Inflammatory macrophage treated with lipopolysaccharide for 1 hour (primary cell): ENCODE measurements around the gene ELFN1.
A peak's percentile ranks its signal among the peaks of the same experiment; 100 is the strongest.

Experiments
- DNase-seq, 2 donors: peaks; one replicate each; pipeline ENCODE4 v3.0.0-alpha.2; 2020 to 2022

Gene ELFN1

GRCh38 chr7:1745576-1746490, 75.8 kb downstream of the ELFN1 start:
- no peak for DNase-seq

GRCh38 chr7:1746491-1746975, 76.5 kb downstream of the ELFN1 start:
- no peak for DNase-seq

- no peak for DNase-seq
These were observed 77.1 kb downstream of the ELFN1 start for GRCh38 chr7:1747004-1747801.

DNA sequence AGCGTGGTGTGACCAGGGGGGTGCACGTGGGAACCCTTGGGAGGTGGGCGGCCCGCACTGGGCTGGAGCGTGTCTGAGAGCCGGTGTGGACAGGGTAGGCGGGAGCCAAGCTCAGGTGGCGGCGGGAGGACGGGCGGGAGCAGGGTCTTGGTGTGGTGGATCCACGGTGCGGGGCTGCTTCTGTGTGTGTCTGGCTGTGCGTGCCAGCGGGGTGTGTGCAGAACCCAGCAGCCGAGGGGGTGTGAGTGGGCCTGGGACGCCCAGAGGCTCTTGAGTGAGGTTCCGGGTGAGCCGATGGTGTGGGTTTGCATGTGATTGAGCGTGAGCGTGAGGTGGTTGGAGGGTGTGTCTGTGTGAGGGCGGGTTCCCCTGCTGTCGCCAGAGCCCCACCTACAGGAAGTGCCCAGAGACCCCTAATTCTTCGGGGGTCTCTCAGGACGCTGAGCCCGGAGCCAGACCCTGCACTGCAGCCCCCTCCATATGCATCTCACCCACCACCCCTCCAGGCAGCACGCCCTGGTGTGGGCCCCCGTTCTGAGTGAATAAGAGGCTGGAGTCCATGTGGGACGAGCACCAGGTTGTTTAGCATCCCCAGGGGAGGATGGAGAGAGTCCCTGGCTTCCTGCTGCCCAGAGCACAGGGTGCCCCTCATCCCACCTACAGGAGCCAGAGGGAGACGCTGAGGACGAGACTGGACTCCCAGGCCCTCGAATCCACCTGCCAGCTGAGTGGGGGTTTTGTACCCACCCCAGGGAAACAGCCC, 78.2 kb downstream of the ELFN1 start:
- DNase-seq = no peak

DNA sequence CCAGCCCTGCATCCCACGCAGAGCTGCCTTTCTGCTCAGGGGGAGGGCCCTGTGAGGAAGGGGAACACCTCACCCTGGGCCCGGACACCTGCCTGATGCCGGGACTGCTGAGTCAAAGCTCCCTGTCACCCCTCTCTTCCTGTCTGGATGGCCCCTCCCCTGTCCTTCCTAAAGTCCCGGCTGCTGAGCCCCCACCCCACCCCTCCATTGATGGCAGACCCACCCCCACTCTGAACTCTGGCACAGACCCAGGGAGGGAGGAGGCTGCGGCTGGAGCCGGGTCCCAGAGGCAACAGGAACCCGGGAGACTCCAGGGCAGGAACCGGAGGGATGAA, 78.7 kb downstream of the ELFN1 start:
- no peak for DNase-seq

- DNase-seq = no peak
These were observed 79.3 kb downstream of the ELFN1 start for GRCh38 chr7:1749351-1749863.

DNA sequence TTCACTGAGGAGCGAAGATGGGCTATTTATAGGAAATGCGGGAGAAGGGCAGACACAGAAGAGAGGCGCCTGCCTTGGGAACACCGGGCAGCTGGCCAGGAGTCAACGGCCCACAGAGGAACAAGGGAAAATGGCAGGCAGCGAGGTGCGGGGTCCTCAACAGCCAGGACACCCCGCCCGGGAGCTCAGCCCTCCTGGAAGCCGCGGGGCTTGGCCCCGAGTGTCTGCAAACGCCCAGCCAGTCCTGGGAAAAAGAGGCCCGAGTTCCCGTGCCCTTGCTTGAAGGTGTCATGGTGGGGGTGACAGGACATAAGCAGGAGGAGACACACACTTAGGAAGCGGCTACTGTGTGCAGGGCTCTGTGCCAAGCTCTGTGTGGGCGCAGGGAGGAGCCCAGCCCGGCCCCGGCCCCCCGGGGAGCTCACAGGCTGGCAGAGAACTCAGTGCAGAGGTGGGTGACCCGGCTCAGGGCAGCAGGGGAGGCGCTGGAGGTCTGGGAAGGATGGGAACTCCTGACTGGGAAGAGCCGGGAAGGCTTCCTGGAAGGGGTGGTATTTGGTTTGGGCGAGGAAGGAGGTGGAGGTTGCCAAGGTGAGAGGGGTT, 79.9 kb downstream of the ELFN1 start:
- DNase-seq = no peak

- DNase-seq = no peak
These were observed 80.5 kb downstream of the ELFN1 start for GRCh38 chr7:1750541-1751021.

DNA sequence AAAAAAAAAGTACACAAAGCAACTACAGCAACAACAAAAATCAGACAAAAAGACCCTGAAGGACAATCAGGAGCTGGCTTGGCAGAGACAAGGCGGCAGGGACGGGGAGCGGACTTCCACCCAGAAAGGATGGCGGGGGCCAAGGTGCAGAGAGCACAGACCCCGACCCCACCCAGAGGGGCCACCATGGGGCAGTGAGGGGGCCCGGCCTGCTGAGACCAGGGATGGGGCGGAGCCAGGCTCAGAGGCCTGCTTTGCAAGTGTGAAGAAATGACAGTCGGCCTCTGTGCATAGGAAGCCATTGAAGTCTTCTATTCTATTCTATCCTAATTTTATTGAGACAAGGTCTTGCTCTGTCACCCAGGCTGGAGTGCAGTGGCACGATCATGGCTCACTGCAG, 82.0 kb downstream of the ELFN1 start:
- DNase-seq = no peak

DNA sequence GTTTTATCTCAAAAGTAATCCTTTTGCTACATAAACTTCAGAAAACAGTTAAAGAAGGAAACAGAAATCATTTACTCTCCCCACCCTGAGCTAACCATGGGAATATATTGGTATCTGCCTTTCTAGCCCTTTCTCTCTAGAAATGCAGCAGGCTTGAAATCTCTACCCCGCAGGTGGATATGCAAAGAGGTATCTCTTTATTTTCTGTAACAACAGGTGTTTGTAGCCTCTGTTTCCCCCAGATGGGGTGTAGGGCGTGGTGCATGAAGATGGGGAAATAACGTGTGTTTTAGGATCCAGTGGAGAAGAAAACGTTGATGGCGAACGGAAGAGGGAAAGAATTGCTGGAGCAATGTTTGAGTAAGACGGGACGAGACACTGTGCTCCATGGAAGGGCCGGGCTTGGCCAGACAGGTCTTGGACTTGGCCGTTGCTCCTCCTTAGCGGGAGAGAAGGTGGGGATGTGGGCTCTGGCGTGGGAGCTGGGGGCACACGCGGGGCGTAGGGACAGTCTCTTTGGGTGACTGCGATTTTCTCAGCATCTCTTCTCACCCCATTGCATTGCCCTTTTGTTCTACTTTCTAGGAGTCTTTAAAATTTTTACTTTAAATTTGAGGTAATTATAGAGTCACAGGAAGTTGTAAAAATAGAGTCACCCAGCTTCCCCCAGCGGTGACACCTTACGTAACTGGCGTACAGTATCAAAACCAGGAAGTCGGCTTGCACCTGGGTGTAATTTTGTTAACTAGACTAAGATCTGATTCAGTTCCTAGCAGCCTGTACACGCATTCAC, 82.9 kb downstream of the ELFN1 start:
- no peak for DNase-seq

DNA sequence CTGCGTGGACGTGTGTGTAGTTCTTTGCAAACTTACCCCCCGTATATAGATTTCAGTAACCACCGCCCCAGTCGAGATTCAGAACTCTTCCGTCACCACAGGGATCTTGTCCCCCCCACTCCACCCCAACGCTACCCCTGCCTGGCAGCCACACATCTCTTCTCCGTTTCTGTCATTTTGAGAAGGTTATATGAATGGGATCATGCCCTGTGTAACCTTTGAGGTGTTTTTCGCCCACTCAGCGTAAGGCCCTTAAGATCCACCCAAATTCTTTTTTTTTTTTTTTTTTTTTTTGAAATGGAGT, 83.4 kb downstream of the ELFN1 start:
- DNase-seq = no peak

GRCh38 chr7:1754345-1754908, 84.3 kb downstream of the ELFN1 start:
- no peak for DNase-seq

GRCh38 chr7:1755783-1756625, 85.9 kb downstream of the ELFN1 start:
- DNase-seq = no peak

- no peak for DNase-seq
These were observed 87.5 kb downstream of the ELFN1 start for GRCh38 chr7:1757601-1758000.

GRCh38 chr7:1758028-1758858, 88.2 kb downstream of the ELFN1 start:
- DNase-seq = peak; percentile 6 to 15

GRCh38 chr7:1758859-1759521, 88.9 kb downstream of the ELFN1 start:
- no peak for DNase-seq

GRCh38 chr7:1761097-1761496, 91.0 kb downstream of the ELFN1 start:
- no peak for DNase-seq

DNA sequence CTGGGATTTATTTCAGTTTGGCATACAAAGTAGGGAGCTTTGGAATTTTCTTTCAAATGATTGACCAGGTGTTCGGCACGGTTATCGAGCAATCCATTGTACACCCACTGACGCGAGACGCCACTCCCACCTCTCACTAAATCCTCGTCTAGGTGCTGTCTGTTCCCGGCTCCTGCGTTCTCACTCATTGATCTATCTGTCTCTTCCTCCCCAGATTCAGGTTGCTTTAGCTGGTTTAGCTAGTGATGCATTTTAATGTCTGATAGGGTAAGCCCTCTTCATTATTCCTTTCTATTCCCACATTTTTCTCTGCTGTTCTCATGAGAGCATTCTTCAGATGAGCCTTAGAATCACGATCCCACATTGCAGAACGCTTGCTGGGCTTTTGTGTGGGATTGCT, 91.7 kb downstream of the ELFN1 start:
- DNase-seq = no peak
